ENCODE results near the gene WDR11. TPM values are rescaled to one million over a fixed set of nuclear protein-coding genes. Genes with fewer than 3 reads are reported as not detected.

WDR11 gene
- total RNA-seq, 1 experiment from 2014 or later, result 48.3 TPM

- BruUV-seq (replicated peaks), result no TSS peak
- Histone ChIP-seq H3K4me3 (replicated peaks in 1 of 2; ENCODE audit: low read depth in 1 of 2, low read length in 2 of 2) (no peak overlapping the region), H3K4me2 (ENCODE audit: low read length) (no peak overlapping the region), H3K9me3 (ENCODE audit: control insufficient read depth in 1 of 2, insufficient read depth in 1 of 2, low read depth in 1 of 2, low read length in 2 of 2) (no peaks in the 10 kb centered on the region; a peak in 2 of 4 replicates), H2AFZ (ENCODE audit: low read depth, low read length, poor library complexity, severe bottlenecking) (no peak overlapping the region), H3K9ac (ENCODE audit: low read length) (no peak overlapping the region), H3K79me2 (ENCODE audit: insufficient read depth, low read length) (no peaks in the 10 kb centered on the region), H3K4me1 (ENCODE audit: control insufficient read depth in 1 of 2, insufficient read depth in 2 of 2, low read length in 2 of 2) (no peaks in the 10 kb centered on the region), H3K36me3 (ENCODE audit: control insufficient read depth in 1 of 2, insufficient read depth in 2 of 2, low read length in 2 of 2) (no peaks in the 10 kb centered on the region), H4K20me1 (ENCODE audit: insufficient read depth) (no peaks in the 10 kb centered on the region), H3K27me3 (ENCODE audit: insufficient read depth, low read length) (no peaks in the 10 kb centered on the region; the same call in 1 of the 2 replicates), H3K9me2 (ENCODE audit: insufficient read depth) (no peaks in the 10 kb centered on the region), H3K27ac (ENCODE audit: low read depth, low read length) (no peak overlapping the region)
- TF ChIP-seq FOSL1 (IDR thresholded peaks at IDR 0.05; ENCODE audit: low read depth), result no peak
- TF ChIP-seq POLR2A (IDR thresholded peaks at IDR 0.05; ENCODE audit: borderline replicate concordance, extremely low read depth, insufficient read depth, insufficient read length), result no peak
- TF ChIP-seq, protein P1, sequence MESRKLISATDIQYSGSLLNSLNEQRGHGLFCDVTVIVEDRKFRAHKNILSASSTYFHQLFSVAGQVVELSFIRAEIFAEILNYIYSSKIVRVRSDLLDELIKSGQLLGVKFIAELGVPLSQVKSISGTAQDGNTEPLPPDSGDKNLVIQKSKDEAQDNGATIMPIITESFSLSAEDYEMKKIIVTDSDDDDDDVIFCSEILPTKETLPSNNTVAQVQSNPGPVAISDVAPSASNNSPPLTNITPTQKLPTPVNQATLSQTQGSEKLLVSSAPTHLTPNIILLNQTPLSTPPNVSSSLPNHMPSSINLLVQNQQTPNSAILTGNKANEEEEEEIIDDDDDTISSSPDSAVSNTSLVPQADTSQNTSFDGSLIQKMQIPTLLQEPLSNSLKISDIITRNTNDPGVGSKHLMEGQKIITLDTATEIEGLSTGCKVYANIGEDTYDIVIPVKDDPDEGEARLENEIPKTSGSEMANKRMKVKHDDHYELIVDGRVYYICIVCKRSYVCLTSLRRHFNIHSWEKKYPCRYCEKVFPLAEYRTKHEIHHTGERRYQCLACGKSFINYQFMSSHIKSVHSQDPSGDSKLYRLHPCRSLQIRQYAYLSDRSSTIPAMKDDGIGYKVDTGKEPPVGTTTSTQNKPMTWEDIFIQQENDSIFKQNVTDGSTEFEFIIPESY (IDR thresholded peaks at IDR 0.05; ENCODE audit: extremely low read depth, insufficient replicate concordance, low read length), result no peak
- no peak for TF ChIP-seq ZNF274 (IDR thresholded peaks at IDR 0.05; ENCODE audit: low read depth, low read length)
- no peak for TF ChIP-seq JUND (IDR thresholded peaks at IDR 0.05)
- no peak for TF ChIP-seq TCF7L2 (IDR thresholded peaks at IDR 0.05; ENCODE audit: borderline replicate concordance, extremely low read depth, insufficient read depth, insufficient read length)
- TF ChIP-seq EZH2 (IDR thresholded peaks at IDR 0.05), result no peak
- TF ChIP-seq YY1 (IDR thresholded peaks at IDR 0.05; ENCODE audit: extremely low read depth, insufficient replicate concordance, low read depth, low read length), result no peak
- TF ChIP-seq MAX (IDR thresholded peaks at IDR 0.05), result no peak
- TF ChIP-seq, protein P2, sequence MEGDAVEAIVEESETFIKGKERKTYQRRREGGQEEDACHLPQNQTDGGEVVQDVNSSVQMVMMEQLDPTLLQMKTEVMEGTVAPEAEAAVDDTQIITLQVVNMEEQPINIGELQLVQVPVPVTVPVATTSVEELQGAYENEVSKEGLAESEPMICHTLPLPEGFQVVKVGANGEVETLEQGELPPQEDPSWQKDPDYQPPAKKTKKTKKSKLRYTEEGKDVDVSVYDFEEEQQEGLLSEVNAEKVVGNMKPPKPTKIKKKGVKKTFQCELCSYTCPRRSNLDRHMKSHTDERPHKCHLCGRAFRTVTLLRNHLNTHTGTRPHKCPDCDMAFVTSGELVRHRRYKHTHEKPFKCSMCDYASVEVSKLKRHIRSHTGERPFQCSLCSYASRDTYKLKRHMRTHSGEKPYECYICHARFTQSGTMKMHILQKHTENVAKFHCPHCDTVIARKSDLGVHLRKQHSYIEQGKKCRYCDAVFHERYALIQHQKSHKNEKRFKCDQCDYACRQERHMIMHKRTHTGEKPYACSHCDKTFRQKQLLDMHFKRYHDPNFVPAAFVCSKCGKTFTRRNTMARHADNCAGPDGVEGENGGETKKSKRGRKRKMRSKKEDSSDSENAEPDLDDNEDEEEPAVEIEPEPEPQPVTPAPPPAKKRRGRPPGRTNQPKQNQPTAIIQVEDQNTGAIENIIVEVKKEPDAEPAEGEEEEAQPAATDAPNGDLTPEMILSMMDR (IDR thresholded peaks at IDR 0.05 in 2 of 3, conservative IDR thresholded peaks at IDR 0.05 in 1 of 3; ENCODE audit: borderline replicate concordance in 1 of 3, insufficient read depth in 1 of 3, low read depth in 2 of 3, low read length in 2 of 3), result no peak
- no peak for TF ChIP-seq SP1 (IDR thresholded peaks at IDR 0.05; ENCODE audit: low read depth)
- no peak for TF ChIP-seq EZH2phosphoT487 (IDR thresholded peaks at IDR 0.05; ENCODE audit: borderline replicate concordance)
- TF ChIP-seq, protein P3, sequence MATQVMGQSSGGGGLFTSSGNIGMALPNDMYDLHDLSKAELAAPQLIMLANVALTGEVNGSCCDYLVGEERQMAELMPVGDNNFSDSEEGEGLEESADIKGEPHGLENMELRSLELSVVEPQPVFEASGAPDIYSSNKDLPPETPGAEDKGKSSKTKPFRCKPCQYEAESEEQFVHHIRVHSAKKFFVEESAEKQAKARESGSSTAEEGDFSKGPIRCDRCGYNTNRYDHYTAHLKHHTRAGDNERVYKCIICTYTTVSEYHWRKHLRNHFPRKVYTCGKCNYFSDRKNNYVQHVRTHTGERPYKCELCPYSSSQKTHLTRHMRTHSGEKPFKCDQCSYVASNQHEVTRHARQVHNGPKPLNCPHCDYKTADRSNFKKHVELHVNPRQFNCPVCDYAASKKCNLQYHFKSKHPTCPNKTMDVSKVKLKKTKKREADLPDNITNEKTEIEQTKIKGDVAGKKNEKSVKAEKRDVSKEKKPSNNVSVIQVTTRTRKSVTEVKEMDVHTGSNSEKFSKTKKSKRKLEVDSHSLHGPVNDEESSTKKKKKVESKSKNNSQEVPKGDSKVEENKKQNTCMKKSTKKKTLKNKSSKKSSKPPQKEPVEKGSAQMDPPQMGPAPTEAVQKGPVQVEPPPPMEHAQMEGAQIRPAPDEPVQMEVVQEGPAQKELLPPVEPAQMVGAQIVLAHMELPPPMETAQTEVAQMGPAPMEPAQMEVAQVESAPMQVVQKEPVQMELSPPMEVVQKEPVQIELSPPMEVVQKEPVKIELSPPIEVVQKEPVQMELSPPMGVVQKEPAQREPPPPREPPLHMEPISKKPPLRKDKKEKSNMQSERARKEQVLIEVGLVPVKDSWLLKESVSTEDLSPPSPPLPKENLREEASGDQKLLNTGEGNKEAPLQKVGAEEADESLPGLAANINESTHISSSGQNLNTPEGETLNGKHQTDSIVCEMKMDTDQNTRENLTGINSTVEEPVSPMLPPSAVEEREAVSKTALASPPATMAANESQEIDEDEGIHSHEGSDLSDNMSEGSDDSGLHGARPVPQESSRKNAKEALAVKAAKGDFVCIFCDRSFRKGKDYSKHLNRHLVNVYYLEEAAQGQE (IDR thresholded peaks at IDR 0.05; ENCODE audit: low read depth), result no peak
- TF ChIP-seq SIN3A (IDR thresholded peaks at IDR 0.05; ENCODE audit: low read depth), result no peak
- no peak for TF ChIP-seq EGR1 (IDR thresholded peaks at IDR 0.05; ENCODE audit: low read depth)
- TF ChIP-seq ATF3 (IDR thresholded peaks at IDR 0.05), result no peak
- no peak for TF ChIP-seq ELF1 (IDR thresholded peaks at IDR 0.05; ENCODE audit: borderline replicate concordance, low read depth)
- no peak for TF ChIP-seq RAD21 (IDR thresholded peaks at IDR 0.05; ENCODE audit: low read depth)
- no peak for TF ChIP-seq POLR2AphosphoS5 (IDR thresholded peaks at IDR 0.05; ENCODE audit: low read depth, low read length)
- TF ChIP-seq ZFX (IDR thresholded peaks at IDR 0.05), result no peak
- ChIA-PET POLR2A (no interaction called here), CTCF (no interaction called here), RAD21 (ENCODE audit: low non-redundant PET in 1 of 2, low total read pairs in 2 of 2, uncharacterized antibody in 2 of 2, unreplicated experiment in 2 of 2) (no interaction called here)
- DNase-seq (ENCODE audit: low read depth, low spot score) (no peak), ATAC-seq (no peak)
- intact Hi-C loops (cut with micrococcal nuclease), result no loop called here
These were observed 80.8 kb downstream of the WDR11 start for GRCh38 chr10:120931999-120932398.

Data from HCT116 (cell line).